GM12892 (cell line): ENCODE measurements around the gene ZBTB16.

ENCODE experiments used
- DNase-seq: peaks from one replicate; pipeline ENCODE4 v3.0.0; 2011; ENCODE audit not compliant: insufficient read length
- FAIRE-seq: peaks from 2 replicates; lab custom pipeline; 2011; peaks lifted over from hg19 to GRCh38; lab: Jason Lieb, UNC
- POLR2A ChIP-seq: IDR thresholded peaks from 2 replicates; pipeline ENCODE4 v1.6.1; 2011; ENCODE audit warnings: low read depth, low read length, control low read depth
- POLR2AphosphoS5 ChIP-seq: IDR thresholded peaks from 2 replicates; pipeline ENCODE4 v1.6.1; 2011; ENCODE audit warnings: low read depth, low read length, control low read depth
- TAF1 ChIP-seq: IDR thresholded peaks from 2 replicates; pipeline ENCODE4 v1.6.1; 2011; ENCODE audit warnings: low read depth, mild to moderate bottlenecking, control low read depth, low read length, borderline replicate concordance

Gene ZBTB16

DNA sequence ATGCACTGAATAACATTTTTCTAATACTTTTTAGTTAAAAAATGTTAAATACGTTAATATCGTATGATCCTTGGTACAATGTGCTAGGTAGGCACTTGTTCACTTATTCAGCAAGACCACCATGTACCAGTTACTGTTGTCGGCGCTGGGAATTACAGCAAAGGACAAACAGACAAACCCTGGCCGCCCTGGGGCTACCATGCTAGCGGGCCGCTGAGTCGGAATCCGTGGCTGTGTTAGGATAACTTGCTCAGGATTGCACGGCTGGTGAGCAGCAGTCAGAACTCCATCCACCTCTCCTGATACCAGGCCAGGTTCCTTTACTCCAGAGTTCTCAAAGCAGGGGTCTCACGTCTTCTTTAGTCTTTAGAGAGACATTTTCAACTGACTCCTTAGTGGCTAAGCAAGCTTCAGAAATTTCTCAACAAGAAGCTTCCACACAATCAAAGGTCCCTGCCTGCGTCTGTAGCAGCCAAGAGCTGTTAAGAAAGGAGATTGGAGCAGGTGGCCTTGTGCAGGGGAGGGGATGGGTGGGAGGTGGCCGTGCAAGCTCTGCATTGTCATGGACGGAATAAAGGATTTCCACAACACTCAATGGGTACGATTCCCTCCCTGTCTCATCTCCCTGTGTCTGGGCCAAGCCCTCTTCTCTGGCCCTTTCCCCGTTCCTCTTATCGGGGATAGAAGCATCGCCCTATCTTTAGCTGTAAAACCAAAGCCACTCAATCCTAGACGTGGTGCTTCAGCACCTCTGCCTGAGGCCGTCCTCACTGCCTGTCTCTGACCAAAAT is 196.9 kb downstream of the ZBTB16 start:
- FAIRE-seq: no peak
- TF ChIP-seq TAF1: no peak
- TF ChIP-seq POLR2A: no peak
- no peak for TF ChIP-seq POLR2AphosphoS5
- DNase-seq: no peak

DNA sequence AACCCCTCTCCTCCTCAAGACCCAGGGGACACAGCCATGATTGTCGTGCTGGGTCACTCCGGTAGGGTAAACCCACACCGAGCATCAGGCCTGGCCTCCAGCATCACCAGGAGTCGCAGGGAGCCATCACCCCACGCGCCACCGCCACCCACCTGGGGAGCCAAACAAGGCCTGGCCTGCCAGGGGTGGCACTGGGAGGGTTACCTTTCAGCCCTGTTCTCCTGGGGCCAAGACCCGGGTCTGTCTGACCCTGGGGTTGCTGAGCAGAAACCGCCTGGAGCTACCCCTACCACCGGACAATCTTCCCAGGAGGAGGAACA is 197.4 kb downstream of the ZBTB16 start:
- no peak for DNase-seq
- no peak for FAIRE-seq
- TF ChIP-seq POLR2A (no peak), TAF1 (no peak), POLR2AphosphoS5 (no peak)

DNA sequence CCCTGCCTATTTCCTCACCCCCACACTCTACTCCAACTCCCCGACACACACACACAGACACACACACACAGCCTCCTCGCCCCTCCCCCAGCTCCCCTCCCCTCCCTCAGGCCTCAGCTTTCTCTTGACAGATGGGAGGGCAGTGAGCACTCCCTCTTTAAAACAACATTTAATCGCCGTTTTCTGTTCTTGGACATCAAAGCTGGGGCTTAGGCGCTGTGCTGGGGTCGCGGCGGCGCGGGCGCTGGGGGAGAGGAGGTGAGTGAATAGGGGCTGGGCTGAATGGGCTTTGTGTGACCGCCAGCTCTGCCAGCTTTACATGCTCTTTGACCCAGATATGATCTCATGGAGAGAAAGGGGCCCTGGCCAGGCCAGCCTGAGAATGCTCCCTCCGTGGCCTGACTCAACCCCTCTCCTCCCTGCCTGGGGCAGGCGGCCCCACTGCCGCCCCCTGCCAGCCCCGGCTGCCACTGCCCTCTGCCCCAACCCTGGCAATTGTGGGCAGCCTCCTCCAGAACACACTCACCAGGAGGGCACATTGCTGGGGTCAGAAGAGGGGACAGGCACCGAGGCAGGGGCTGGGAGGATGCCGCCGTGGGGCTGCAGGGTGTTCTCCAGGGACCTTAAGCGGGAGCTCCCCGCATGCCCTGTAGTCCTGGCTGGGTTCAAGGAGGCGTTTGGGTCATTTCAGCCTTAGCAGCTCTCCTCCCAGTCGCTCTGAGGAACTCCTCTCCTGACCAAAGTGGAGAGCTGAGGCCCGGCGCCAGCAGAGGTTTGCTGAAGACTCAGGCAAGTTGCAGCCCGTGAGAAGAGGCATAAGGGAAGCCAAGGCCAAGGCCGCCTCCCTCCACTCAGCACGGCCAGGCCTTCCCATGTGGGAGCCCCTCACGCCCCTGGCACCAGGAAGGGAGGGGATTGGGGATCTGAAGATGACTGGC is 198.4 kb downstream of the ZBTB16 start:
- FAIRE-seq (no peak), DNase-seq (no peak)
- TF ChIP-seq POLR2A (no peak), POLR2AphosphoS5 (no peak), TAF1 (no peak)

DNA sequence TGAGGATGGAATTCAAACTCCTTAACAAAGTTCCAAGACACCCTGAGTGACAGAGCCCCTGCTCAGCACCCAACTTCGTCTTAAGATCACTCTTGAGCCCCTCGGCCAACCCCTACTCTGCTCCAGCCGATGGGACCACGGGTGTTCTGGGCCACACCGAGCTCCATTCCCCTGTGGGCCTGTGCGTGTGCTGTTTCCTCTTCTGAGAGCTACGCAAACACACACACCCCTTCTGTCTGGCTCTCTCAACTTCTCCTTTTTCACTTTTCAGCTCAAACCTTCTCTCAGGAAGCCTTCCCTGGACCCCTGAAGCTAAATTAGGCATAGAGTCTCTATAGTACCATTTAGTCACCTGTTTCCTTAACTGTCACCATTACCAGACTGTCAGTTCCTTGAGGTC is 199.2 kb downstream of the ZBTB16 start:
- DNase-seq (no peak), FAIRE-seq (no peak)
- TF ChIP-seq POLR2A: no peak
- no peak for TF ChIP-seq POLR2AphosphoS5
- TF ChIP-seq TAF1: no peak

DNA sequence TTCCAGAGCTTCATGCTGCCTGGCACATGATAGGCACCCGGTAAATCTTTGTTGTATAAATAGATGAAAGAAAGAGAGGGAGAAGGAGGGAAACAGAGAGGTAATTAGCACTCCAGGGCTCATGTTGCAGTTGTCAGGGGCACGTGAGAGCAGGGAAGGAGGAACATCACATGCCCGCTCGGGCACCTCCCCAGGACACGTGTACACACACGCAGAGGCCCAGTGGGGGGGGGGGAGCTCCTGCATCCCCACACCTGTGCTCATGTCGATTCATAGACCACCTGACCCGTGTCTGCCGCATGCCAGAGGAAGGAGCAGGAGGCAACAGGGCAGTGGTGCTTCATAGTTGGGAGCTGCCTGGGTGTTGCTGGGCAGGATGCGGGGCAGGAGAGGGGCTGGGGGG is 199.6 kb downstream of the ZBTB16 start:
- TF ChIP-seq POLR2A: no peak
- no peak for TF ChIP-seq POLR2AphosphoS5
- TF ChIP-seq TAF1: no peak
- no peak for DNase-seq
- no peak for FAIRE-seq

DNA sequence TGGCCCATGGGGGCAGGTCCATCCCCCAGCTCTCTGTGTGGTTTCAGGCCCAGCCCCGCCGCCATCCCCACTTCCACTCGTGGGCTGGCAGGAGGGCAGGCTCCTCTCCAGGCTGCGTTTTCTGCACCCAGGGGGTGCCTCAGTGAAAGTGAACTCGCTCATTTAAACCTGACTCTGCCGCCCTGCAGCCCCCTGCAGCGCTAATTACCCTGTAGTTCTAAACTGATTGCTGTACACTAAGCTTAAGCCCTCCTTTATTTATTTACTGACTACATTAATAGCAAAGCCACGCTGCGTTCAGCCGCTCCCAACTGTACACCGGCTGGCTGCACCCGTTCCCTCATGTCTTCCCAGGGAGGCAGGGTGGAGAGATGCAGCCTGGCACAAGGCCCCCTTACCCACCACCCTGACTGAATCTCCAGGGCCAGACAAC is 200.1 kb downstream of the ZBTB16 start:
- DNase-seq (no peak), FAIRE-seq (no peak)
- no peak for TF ChIP-seq TAF1
- no peak for TF ChIP-seq POLR2A
- TF ChIP-seq POLR2AphosphoS5: no peak

DNA sequence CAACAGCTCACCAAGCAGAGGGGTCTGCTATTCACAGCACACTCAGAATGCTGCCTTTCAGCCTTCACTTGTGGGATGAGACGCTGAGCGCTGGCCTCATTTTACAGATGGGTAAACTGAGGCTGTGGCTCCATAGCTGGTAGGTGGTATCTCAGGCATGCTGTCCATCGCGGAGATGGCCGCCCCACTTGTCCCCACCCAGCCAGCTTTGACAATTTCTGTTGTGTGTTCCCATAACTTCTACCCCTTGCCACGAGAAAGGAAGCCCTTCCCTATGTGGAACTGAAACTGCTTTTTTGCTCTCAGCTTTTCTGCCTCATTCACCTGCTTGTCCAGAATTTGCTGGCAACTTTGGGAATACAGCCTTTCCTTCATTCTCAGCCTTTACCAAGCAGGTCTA is 200.6 kb downstream of the ZBTB16 start:
- no peak for FAIRE-seq
- no peak for DNase-seq
- TF ChIP-seq POLR2AphosphoS5: no peak
- no peak for TF ChIP-seq POLR2A
- TF ChIP-seq TAF1: no peak

DNA sequence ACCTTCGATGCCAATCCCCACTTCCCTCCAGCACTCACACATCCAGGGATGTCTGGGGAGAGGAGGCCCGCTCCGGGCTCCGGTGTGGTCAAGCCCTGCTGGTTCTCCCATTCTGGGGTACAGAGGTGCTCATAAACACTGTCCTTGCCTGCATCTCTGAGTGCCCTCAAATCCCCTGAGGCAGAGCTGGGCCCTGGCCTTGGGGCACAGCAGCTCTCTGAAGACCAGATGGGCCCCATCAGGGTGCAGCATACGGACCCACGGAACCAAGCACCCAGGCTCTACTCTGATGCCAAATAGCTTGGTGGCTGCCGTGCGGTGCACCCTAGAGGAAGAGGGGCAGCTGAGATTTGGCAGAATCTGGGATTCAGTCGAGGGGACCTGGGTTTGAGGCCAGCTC is 201.0 kb downstream of the ZBTB16 start:
- no peak for DNase-seq
- TF ChIP-seq POLR2AphosphoS5 (no peak), POLR2A (no peak), TAF1 (no peak)
- FAIRE-seq: no peak

DNA sequence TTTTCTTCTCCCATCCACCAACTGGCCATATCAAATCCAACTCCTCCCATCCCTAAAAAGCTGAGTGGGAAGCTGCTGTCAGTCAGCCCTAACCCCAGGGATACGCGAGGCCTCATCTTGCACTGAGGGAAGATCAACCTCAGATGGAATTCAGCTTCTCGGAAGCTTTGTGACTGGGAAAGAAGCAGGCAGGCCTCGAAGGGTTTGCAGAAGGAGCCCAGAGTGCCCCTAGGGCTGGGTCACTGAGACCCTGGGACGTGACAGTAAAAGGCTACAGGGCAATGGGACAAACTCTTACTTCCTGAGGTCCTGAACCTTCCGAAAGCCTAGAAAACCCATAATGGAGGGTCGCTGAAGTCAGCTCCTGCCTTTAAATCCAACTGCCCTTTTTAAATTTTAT is 202.3 kb downstream of the ZBTB16 start:
- DNase-seq (no peak), FAIRE-seq (no peak)
- no peak for TF ChIP-seq POLR2AphosphoS5
- TF ChIP-seq POLR2A: no peak
- TF ChIP-seq TAF1: no peak

DNA sequence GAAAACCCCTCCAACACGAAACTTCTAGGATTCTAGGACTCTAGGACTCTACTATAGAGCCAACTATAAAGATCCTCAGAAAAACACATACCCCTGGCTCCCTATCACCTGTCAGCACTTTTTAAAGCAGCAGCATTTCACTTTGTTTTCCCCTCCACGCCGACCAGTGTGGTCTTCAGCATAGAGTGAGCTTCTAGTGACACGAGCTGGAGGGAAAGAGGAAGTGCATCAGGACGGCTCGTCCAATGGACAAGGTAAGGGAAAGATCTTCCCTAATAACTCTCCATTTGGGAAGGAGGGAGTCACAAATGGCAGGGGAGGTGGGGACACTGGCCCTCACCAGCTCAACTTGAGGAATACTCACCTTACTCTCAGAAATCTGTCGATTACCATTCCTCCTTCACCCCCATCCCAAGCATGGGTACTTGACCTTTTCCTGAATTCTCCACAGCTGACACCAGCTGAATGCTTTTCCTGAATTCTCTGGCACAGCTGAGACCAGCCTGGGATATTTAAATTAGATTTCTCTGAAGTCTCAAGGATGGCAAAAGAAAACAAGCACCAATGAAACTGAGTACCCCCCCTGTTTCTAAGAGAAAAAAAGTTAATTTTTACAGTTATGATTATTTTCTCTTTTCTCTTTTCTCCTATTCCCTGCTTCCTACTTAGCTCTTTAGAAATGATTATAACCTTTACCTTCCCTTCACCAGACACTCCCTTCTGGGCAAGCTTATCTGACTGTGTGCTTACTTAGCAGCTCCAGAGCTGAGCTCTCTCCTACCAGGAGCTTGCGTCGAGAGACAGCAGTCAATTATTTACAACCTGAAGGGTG is 203.4 kb downstream of the ZBTB16 start:
- TF ChIP-seq TAF1 (no peak), POLR2A (no peak), POLR2AphosphoS5 (no peak)
- DNase-seq: no peak
- FAIRE-seq: no peak

DNA sequence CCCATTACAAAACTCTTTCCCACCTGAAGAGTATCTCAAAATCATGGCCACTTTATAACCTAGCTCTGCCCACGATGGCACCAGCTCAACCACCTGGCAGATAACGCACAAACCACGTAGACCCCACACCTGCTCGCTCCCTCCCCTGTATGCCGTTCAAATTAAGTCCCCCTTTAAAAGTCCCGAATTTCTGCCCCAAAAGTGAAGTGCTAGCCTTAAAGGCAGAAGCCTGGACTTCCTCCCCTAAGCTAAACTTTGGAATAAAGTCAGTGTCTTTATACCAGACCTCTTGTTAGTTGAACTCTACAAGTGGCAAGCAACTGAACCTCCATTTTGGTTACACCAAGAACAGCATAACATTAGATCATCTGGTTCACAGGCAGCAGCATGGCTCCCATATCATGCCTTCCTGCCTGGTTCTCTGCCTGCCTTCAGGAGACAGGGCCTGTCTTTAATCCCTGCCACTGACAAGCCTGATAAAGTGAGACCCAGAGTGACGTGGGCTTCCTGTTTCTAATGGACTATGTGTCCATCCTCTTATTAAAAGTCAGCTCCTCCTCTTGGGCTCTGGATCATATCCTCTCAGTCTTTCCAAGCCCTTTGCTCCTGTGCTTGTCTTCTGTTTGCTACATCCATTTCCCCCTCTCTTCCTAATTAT is 204.1 kb downstream of the ZBTB16 start:
- no peak for FAIRE-seq
- DNase-seq: no peak
- TF ChIP-seq TAF1 (no peak), POLR2A (no peak), POLR2AphosphoS5 (no peak)
